GM04503 (cell line): ENCODE results near the gene C5orf24.
"Not testable (repeated sequence)": the region's sequence is repeated elsewhere in the genome, so short reads cannot be mapped to it uniquely, and the experiment has no call there.

Experiments used
- DNase-seq: peaks from one replicate; pipeline ENCODE4 v3.0.0-alpha.2; 2012; ENCODE audit warnings: low read depth

Gene C5orf24

DNA sequence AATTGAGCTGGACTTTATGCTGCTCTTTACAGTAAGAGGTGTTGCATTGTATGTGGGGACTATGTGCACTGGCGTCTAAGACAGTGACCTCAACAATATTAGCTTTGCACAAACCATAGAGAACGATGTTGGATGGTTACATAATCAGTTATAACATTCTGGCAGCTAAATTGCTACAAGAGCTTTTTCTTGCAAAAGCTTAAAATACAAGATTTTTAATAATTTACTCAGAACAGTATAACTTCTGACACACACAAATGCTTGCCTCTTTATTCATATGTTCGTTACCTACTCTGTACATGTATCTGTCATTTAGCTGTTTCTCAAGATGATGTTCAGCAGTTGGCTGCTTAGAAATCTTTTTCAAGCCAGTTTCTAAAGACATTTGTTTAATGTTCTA, 11.6 kb downstream of the C5orf24 start:
- no peak for DNase-seq

DNA sequence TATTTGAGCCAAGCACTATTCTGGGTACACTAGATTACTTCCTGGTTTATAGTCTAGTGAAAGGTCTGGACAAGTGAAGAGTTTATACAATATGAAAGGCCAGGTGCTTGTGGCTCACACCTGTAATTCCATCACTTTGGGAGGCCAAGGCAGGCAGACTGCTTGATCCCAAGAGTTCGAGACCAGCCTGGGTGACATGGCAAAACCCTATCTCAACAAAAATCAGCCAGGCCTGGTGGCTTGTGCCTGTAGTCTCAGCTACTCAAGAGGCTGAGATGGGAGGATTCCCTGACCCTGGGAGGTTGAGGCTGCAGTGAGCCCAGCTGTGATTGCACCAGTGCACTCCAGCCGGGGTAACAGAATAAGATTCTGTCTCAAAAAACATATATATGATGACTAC, 18.9 kb downstream of the C5orf24 start:
- no peak for DNase-seq

DNA sequence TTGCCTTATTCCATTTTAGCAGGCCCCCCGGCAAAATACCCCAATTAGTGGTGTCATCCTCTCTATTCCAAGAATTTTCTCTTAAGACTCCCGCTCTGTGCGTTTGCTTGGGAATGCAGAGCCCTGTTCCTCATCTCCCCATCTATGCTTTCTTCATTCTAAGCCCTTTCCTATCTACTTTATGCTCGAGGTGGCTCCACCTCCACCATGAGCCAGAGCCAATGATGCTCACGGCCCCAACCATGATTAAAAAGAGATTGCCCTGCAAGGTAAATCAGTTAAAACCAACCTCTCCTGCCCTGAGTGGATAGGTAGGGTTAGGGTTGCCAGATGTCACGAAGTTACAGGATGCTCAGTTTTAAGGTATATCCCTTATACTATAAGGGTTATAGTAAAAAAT, 27.7 kb downstream of the C5orf24 start:
- DNase-seq: no peak

DNA sequence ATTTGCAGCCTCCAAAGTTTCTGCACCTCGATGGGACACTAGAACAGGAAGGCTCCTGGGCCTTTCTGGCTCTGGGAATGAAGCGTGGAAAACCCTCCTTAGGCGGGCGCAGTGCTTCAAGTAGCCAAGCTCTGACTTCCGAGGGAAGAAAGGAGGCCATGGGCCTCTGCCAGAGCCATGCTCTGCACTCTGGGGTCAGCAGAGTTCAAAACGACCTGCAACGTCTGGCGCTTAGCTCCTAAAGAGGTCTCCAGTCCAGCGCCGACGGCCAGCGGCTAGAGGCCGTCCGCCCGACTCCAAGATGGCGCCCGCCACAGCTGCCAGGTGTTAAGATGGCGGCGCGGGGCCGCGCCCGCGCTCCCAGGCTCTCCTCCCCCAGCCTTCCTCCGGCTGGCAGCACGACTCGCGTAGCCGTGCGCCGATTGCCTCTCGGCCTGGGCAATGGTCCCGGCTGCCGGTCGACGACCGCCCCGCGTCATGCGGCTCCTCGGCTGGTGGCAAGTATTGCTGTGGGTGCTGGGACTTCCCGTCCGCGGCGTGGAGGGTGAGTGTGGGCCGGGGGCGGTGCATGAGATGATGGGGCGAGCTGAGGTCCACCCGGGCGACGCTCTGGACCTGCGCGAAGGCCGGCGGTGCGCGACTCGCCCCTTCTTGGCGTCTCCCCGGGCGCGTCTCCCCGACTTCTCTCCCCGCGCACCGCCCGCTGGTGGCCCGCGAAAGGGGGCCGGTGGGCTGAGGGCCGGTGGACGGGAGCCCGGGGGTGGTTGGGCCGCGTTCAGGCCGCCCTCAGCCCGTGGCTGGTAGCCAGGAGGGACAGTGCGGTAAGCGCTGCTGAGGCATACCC, 28.4 kb downstream of the C5orf24 start, which contains the start of gene TXNDC15:
TSS of gene TXNDC15 (plus strand) at position 385 of the 844 bp plus-strand sequence. CDS start at position 442, 57 bp downstream.
- DNase-seq: peak; percentile 44

DNA sequence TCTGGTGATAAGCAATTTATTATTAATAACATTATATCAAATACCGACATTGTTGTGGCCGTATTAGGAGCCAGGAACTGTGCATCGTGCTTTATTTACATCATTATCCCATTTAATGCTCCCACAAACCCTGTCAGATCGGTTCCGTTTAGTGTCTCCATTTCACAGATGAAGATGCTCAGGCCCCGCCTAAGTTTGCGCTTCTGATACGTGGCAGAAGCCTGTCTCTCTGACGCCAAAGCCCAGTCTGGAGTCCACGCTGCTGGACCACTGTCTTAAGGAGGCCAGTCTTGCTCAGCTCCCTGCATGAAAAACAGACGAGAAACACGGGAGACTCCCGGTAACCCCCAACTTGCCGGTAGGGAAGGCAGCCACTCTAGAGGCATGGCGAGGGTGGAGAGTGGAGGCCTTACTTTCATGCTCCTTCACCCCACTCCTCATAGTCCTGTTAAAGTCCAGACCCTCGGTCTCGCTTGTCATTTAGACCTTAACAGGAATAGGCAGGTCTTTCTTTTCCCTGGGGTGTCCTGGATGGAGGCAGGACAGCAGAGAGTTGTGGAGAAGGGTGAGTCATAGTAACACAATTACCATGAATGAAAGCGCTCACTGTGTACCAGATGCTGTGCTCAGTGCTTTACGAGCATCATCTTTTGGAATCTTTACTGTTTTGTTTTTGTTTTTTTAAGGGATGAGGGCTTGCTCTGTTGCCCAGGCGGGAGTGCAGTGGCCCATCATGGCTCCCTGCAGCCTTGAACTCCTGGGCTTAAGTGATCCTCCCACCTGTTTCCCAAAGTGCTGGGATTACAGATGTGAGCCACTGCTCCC, 29.3 kb downstream of the C5orf24 start:
- DNase-seq: peak; percentile 66

DNA sequence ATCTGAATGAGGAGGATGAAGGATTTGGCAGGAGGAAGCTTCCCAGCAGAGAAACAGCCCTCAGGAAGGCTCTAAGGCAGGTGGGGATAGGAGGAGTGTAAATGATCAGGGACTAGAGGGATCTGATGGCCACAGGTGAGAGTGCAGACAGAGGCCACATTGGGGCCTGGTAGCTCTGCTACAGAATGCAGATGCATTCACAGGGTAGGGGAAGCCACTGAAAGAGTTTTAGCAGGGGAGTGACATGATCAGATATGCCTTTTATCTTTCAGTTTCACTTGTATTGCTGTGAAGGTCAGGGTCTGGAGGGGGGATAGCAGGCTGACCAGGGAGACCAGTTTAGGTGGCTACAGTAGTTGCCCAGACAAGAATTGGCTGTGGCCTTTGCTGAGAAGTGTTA, 31.4 kb downstream of the C5orf24 start:
- DNase-seq: no peak

DNA sequence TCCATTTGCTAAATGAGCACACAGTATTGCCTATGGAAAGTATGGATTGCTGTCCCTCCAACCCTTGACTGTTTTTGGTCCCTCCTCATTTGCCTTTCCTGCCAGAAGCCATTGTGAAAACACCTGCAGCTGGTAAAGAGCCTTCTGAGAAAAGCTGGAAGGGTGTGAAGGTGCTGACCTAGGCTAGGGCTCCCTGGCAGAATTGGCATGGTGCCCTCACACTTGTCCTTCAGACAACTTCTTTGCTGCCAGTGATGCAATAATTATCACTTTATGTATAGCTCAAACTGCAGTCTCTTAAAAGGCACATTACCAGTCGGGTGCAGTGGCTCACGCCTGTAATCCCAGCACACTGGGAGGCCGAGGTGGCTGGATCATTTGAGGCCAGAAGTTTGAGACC, 32.6 kb downstream of the C5orf24 start:
- DNase-seq: no peak

DNA sequence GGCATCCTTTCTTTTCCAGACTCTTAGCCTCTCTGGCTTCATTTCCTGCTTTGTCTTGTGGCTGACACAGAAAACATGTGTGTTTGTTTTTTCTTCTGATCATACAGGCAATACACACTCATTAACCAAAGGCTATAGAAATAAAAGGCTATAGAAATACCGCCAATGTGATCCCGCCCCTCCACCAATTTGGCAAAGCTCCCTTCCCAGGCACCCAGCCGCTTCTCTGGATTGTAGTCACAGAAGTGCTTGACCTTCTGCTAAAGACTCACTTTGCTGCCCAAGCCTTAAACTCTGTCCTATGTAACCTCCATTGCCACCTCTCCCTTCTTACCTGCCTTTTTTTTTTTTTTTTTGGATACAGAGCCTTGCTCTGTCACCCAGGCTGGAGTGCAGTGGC, 33.7 kb downstream of the C5orf24 start:
- DNase-seq: no peak

DNA sequence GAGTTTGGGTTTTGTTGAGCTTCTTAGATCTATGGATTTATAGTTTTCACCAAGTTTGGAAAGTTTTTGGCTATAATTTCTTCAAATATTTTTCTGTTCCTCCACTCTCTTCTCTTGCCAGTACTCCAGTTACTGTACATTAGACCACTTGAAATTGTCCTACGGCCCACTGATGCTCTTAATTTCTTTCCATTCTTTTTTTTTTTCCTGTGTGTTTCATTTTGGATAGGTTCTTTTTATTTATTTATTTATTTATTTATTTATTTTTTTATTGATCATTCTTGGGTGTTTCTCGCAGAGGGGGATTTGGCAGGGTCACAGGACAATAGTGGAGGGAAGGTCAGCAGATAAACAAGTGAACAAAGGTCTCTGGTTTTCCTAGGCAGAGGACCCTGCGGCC, 35.2 kb downstream of the C5orf24 start:
- DNase-seq: not testable (repeated sequence)

DNA sequence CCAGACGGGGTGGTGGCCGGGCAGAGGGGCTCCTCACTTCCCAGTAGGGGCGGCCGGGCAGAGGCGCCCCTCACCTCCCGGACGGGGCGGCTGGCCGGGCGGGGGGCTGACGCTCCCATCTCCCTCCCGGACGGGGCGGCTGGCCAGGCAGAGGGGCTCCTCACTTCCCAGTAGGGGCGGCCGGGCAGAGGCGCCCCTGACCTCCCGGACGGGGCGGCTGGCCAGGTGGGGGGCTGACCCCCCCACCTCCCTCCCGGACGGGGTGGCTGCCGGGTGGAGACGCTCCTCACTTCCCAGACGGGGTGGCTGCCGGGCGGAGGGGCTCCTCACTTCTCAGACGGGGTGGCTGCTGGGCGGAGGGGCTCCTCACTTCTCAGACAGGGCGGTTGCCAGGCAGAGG, 35.9 kb downstream of the C5orf24 start:
- DNase-seq: not testable (repeated sequence)

DNA sequence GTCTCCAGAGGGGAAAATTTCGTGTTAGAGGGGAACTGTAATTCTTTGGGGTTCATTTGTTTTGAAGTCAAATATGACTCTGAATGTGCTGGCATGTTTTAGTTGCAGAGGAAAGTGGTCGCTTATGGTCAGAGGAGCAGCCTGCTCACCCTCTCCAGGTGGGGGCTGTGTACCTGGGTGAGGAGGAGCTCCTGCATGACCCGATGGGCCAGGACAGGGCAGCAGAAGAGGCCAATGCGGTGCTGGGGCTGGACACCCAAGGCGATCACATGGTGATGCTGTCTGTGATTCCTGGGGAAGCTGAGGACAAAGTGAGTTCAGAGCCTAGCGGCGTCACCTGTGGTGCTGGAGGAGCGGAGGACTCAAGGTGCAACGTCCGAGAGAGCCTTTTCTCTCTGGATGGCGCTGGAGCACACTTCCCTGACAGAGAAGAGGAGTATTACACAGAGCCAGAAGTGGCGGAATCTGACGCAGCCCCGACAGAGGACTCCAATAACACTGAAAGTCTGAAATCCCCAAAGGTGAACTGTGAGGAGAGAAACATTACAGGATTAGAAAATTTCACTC, 41.9 kb downstream of the C5orf24 start:
- DNase-seq: no peak

DNA sequence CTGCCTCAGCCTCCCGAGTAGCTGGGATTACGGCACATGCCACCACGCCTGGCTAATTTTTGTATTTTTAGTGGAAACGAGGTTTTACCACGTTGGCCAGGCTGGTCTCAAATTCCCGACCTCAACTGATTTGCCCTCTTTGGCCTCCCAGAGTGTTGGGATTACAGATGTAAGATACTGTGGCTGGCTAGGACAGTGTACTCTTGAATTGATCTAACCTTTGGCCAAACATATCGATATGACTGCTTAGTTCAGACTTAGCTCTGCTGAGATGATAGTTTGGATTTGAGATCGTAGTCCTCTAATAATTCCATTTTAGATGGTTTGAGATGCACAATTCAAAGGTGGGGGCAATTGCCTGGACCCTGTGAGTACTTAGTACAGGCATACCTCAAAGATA, 43.6 kb downstream of the C5orf24 start:
- no peak for DNase-seq

DNA sequence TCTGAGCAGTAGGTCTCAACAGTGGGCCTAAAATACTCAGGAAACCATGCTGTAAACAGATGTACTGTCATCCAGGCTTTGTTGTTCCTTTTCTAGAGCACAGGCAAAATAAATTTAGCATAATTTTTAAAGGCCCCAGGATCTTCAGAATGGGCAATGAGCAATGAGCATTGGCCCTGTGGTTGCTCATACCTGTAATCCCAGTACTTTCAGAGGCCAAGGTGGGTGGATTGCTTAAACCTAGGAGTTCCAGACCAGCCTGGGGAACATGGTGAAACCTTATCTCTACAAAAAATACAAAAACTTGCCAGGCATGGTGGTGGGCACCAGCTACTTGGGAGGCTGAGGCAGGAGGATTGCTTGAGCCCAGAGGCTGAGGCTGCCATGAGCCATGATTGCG, 45.7 kb downstream of the C5orf24 start:
- no peak for DNase-seq

DNA sequence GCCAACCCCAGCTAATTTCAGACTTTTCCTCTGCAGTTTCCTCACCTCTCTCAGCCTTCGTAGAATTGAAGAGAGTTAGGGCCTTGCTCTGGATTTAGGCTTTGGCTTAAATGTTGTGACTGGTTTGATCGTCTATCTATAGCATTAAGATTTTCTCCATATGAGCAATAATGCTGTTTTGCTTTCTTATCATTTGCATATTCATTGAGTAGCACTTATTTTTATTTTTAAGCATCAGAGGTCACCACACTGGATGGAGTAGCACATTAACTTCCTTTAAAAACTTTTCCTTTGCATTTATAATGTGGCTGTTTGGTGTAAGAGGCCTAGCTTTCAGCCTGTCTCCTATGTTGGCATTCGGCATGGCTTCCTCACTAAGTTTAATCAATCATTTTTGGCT, 46.5 kb downstream of the C5orf24 start:
- no peak for DNase-seq

DNA sequence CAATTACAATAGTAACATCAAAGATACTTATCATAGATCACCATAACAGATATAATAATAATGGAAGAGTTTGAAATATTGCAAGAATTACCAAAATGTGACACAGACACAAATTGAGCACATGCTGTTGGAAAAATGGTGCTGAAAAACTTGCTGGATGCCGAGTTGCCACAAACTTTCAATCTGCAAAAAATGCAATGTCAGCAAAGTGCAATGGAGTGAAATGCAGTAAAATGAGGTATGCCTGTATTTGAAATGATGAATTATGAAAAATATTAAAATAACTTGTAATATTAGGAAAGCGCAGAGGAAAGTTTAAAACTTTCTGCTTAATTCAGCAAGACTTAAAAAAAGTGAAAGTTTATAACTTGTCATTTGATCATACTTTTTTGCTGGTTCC, 47.2 kb downstream of the C5orf24 start:
- no peak for DNase-seq

DNA sequence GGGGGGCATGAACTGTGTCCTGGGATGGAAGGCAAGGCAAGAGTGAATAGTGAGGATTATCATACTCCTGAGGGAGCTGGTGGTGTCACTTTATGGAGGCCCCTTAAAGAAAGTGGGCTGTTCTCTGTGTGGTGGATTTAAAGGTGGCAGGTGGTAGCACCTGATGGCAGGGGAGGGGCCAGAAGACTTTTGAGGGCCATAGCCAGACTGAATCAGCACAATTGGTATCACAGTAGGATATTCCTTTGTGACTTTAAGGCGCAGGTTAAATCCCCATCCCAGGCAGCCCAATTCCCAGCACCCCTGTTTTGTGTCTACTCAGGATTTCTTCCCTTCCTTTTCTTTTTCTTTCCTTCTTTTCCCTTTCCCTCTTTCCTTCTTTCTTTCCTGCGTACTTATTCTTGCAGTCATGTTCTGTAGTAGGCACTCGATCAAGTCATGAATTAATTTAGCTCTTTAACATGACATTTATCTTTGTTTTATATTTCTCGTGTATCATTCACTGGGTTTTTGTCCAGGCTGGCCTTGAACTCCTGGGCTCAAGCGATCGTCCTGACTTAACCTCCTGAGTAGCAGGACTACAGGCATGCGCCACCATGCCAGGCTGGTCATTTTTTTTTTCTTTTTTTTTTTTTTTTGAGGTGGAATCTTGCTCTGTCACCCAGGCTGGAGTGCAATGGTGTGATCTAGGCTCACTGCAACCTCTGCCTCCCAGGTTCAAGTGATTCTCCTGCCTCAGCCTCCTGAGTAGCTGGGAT, 48.2 kb downstream of the C5orf24 start:
- no peak for DNase-seq

DNA sequence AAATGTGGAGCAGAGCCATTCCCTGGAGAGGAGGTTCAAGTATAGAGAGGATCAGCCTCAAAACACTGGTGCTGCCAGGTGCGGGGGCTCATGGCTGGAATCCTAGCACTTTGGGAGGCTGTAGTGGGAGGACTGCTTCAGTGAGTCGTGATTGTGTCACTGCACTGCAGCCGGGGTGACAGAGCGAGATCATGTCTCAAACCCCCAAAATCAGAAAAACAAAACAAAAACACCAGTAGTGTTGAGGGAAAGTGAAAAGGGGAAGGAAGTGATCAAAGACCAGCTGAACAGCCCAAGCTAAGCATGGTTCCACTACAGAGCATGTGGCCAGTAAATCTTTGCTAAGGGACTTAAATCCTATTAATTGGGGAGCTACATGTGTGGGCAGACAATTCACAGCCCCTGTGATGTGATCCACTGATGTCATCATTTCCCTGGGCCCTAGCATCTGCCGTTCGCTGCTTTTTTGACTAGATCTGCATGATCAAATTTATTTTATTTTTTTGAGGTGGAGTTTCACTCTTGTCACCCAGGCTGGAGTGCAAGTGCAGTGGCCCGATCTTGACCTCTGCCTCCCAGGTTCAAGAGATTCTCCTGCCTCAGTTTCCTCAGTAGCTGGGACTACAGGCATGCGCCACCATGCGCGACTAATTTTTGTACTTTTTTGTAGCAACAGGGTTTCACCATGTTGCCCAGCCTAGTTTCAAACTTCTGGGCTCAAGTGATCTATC, 56.5 kb downstream of the C5orf24 start:
- no peak for DNase-seq

DNA sequence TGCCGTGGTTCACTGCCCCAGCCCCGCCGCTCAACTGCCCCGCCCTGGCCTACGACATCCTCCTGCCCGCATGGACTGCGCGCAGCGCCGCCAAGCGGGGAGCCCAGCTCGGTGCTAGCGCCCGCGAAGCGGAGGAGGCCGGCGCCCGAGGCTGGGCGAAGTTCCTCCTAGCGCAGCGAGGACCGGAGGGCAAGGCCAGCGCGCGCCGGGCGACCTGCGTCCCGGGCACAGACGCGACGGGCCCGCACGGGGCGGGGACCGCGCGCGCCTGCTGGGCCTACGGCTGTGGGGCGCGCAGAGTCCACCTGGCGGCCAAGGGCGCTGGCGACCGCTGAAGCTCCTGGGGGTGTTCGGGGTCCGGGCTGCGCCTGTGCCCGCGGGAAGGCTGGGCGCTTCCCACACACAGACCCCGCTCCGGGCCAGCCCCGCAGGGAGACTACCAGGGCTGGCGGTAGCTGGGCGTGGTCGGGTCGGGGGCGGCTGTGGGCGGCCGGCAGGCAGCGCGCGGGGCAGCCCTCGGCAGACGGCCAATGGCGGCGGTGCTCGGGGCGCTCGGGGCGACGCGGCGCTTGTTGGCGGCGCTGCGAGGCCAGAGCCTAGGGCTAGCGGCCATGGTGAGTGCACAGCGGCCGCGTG, 59.0 kb downstream of the C5orf24 start, which contains the start of gene PCBD2:
TSS of gene PCBD2 (plus strand) at position 522 of the 636 bp plus-strand sequence. CDS start at position 531, 9 bp downstream.
- peak; percentile 43 for DNase-seq

DNA sequence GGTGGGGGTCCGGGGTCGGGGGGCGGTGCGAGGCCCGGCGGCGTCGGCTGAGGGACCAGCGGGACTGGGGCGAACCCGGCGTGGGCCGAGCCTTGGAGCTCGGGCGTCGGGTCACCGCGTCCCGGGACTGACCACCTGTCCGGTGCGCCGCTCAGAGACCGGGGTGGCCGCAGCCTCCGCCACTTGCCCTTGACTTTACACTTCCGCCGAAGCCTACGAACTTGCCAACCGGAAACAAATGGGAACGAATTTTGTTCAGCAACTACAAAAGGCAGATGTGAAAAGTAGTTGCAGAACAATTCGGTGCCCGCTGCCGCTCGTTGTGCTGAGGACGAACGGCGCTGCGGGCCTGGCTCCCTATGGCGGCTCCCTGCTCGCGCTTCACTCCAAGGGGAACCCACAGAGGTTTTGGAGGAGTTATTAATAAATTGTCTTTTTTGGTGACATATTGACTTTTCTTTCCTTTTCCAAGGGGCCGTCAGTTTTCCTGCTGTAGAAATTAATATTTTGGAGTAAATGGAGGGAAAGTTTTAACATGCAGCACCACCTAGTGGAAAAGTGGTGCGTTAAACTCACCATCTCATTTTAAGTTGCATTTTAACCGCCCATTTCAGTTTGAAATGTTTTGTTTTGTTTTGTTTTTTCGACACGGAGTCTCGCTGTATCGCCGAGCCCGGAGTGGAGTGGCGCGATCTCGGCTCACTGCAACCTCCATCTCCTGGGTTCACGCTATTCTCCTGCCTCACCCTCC, 59.7 kb downstream of the C5orf24 start:
- peak; percentile 31 for DNase-seq

DNA sequence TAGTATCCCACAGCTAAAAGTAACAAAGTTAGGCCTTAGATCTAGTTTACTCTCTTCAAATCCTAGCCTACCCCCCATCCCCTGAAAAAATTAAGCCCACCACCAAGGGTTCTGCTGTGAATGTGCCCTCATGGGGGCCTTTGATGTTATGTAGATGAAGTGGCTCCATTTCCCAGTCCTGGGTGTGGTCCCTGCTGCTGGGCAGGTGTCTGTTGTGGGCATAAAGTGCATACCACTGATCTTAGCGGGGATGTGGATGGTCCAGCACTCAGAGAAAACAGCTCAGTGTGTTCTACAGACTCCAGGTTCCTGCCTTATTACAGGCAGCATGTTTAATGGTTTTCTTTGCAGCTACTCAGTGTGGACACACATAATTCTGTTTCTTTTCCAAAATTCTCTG, 61.0 kb downstream of the C5orf24 start:
- no peak for DNase-seq
